Astrocyte (in vitro differentiated cells and primary cell): ENCODE results near the gene OR52I2.

Experiments used
- EZH2 ChIP-seq: IDR thresholded peaks from 2 replicates; pipeline ENCODE4 v1.6.1; 2012; ENCODE audit warnings: mild to moderate bottlenecking, low read length, inconsistent platforms; ENCODE audit not compliant: insufficient read depth
- TF ChIP-seq, protein P1 (sequence below): IDR thresholded peaks from 2 replicates; pipeline ENCODE4 v1.5.1; 2011; ENCODE audit warnings: low read depth, mild to moderate bottlenecking, inconsistent platforms, low read length, moderate library complexity; ENCODE audit not compliant: insufficient read depth

DNA sequence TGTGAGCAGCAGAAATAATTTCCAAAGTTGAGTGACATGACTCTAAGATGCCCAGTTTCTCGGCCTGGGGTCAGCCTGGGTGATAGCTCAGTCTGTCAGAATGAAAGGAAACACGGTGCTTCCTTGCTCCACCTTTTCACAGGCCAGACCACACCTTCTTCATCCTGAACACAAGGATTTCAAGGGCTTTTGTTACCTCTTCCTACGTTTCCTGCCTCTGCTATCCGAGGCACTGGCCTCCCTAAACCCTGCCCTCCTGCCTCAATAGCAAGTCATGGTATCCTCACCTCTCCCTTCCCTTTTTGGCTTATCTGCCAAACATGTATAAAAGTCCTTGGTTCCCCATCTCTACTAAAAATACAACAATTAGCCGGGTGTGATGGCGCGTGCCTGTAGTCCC lies 60.5 kb downstream of the OR52I2 start:
- no peak for TF ChIP-seq EZH2
- TF ChIP-seq, protein P1, sequence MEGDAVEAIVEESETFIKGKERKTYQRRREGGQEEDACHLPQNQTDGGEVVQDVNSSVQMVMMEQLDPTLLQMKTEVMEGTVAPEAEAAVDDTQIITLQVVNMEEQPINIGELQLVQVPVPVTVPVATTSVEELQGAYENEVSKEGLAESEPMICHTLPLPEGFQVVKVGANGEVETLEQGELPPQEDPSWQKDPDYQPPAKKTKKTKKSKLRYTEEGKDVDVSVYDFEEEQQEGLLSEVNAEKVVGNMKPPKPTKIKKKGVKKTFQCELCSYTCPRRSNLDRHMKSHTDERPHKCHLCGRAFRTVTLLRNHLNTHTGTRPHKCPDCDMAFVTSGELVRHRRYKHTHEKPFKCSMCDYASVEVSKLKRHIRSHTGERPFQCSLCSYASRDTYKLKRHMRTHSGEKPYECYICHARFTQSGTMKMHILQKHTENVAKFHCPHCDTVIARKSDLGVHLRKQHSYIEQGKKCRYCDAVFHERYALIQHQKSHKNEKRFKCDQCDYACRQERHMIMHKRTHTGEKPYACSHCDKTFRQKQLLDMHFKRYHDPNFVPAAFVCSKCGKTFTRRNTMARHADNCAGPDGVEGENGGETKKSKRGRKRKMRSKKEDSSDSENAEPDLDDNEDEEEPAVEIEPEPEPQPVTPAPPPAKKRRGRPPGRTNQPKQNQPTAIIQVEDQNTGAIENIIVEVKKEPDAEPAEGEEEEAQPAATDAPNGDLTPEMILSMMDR, result no peak
